Stimulated activated CD8-positive, alpha-beta memory T cell treated with anti-CD3 and anti-CD28 coated beads, Interleukin-12 subunit alpha, Interleukin-12 subunit beta, amount 100 ng/mL, for 24 hours (primary cell): Measurements from ENCODE around the gene DNMT3B.

Source experiments
- DNase-seq: peaks from one replicate; pipeline ENCODE4 v3.0.0-alpha.2; 2020; ENCODE audit errors: extremely low read depth

Gene DNMT3B

GRCh38 chr20:32823737-32824588 lies 61.8 kb downstream of the DNMT3B start:
- DNase-seq = no peak

GRCh38 chr20:32828029-32828680 lies 66.0 kb downstream of the DNMT3B start:
- DNase-seq = no peak

GRCh38 chr20:32829311-32830005 lies 67.3 kb downstream of the DNMT3B start:
- no peak for DNase-seq

- no peak for DNase-seq
These were observed 68.3 kb downstream of the DNMT3B start for GRCh38 chr20:32830437-32830836.

GRCh38 chr20:32831982-32832381 lies 69.8 kb downstream of the DNMT3B start:
- no peak for DNase-seq

- DNase-seq = no peak
These were observed 70.5 kb downstream of the DNMT3B start for GRCh38 chr20:32832664-32833063.

- DNase-seq = no peak
These were observed 72.8 kb downstream of the DNMT3B start for GRCh38 chr20:32834972-32835371.

GRCh38 chr20:32837157-32837556 lies 75.0 kb downstream of the DNMT3B start:
- no peak for DNase-seq

GRCh38 chr20:32839227-32839981 lies 77.2 kb downstream of the DNMT3B start:
- DNase-seq = no peak

- no peak for DNase-seq
These were observed 77.7 kb downstream of the DNMT3B start for GRCh38 chr20:32839982-32840285.

GRCh38 chr20:32841174-32841573 lies 79.0 kb downstream of the DNMT3B start:
- no peak for DNase-seq

GRCh38 chr20:32841632-32842031 lies 79.4 kb downstream of the DNMT3B start:
- DNase-seq = no peak

- DNase-seq = no peak
These were observed 80.7 kb downstream of the DNMT3B start for GRCh38 chr20:32842688-32843524.

GRCh38 chr20:32845786-32846185 lies 83.6 kb downstream of the DNMT3B start:
- no peak for DNase-seq

- no peak for DNase-seq
These were observed 84.7 kb downstream of the DNMT3B start for GRCh38 chr20:32846852-32847251.

- no peak for DNase-seq
These were observed 85.8 kb downstream of the DNMT3B start for GRCh38 chr20:32847964-32848363.

- no peak for DNase-seq
These were observed 86.7 kb downstream of the DNMT3B start for GRCh38 chr20:32848846-32849245.

GRCh38 chr20:32849577-32849976 lies 87.4 kb downstream of the DNMT3B start:
- DNase-seq = no peak

- no peak for DNase-seq
These were observed 93.2 kb downstream of the DNMT3B start for GRCh38 chr20:32855387-32855786.

- DNase-seq = no peak
These were observed 96.0 kb downstream of the DNMT3B start for GRCh38 chr20:32858189-32858588.
